Chondrocyte (in vitro differentiated cells): ENCODE results near the gene TSC22D1. TPM values are rescaled to one million over a fixed set of nuclear protein-coding genes. Genes with fewer than 3 reads are reported as not detected.
"Not testable (repeated sequence)": the region's sequence is repeated elsewhere in the genome, so short reads cannot be mapped to it uniquely, and the experiment has no call there.

Experiments
- DNase-seq: peaks from one replicate; pipeline ENCODE4 v3.0.0; 2021; ENCODE audit warnings: mixed read lengths, low spot score
- H3K27ac Mint-ChIP-seq: one replicate; pipeline ENCODE4 v1.8.0; 2021; ENCODE audit warnings: mild to moderate bottlenecking, moderate library complexity, mixed read lengths; ENCODE audit not compliant: unreplicated experiment
- H3K27me3 Mint-ChIP-seq: 2 replicates; pipeline ENCODE4 v1.8.0; 2021; ENCODE audit warnings: low read depth, mixed read lengths
- H3K36me3 Mint-ChIP-seq: 2 replicates; pipeline ENCODE4 v1.8.0; 2021; ENCODE audit warnings: low read depth, mixed read lengths
- H3K4me1 Mint-ChIP-seq: 2 replicates; pipeline ENCODE4 v1.8.0; 2021; ENCODE audit warnings: low read depth, mild to moderate bottlenecking, mixed read lengths
- H3K4me3 Mint-ChIP-seq: one replicate; pipeline ENCODE4 v1.8.0; 2021; ENCODE audit warnings: mild to moderate bottlenecking, moderate library complexity, mixed read lengths; ENCODE audit not compliant: unreplicated experiment
- H3K9me3 Mint-ChIP-seq: 2 replicates; pipeline ENCODE4 v1.8.0; 2021; ENCODE audit warnings: low read depth, mixed read lengths
- CTCF ChIP-seq: fragments of 200-600 bp; sonication (generic); IDR thresholded peaks from 2 replicates; pipeline ENCODE4 v1.5.0; 2021; ENCODE audit warnings: antibody characterized with exemption, mild to moderate bottlenecking, moderate library complexity
- total RNA-seq: library from RNA; stranded (reverse); gene quantifications from 3 replicates; pipeline ENCODE4 v1.2.1, GENCODE V29; 2021

Gene TSC22D1
- total RNA-seq, 1 donor from 2014 or later = 125 TPM

DNA sequence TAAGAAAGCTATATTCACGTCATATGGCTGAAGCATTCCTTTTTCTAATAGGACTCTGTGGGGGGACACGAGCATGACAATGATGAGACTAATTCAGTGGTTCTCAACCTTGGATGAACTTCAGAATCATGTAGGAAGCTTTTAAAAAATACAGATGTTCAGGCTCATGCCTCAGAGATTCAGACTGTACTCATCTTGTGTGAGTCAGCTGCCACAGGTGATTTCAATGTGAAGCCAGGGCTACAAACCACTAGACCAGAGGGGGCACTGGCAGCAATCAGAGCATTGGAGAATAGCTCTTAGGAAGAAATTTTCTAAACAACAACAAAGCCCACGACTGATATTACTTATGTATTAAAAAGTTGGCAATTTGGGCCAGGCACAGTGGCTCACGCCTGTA, 110.8 kb downstream of the TSC22D1 start:
- no peak for TF ChIP-seq CTCF
- no peak overlapping the region for H3K27ac Mint-ChIP-seq
- H3K9me3 Mint-ChIP-seq = no peaks in the 10 kb centered on the region
- no peaks in the 10 kb centered on the region for H3K27me3 Mint-ChIP-seq
- H3K36me3 Mint-ChIP-seq = no peaks in the 10 kb centered on the region
- no peak overlapping the region for H3K4me3 Mint-ChIP-seq
- H3K4me1 Mint-ChIP-seq = peaks cover 27% of the 10 kb centered on the region
- DNase-seq = no peak

DNA sequence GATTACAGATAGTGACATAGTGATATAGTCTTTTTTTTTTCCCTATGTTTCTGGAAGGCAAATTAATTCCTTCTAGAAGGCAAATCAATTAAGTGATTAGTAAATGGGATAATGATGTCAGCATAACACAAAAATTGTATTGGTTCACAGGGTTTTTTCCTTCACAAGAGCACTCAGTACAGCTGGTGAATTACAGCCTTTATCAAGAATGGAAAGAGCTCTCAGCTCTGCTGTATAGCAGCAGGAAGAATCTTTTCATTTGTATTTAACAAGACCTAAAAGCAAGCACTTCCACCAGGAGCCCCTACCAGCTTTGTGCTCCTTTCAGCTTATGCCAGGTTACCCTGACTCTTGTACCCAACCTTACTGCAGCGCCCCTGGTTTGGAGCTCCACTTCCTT, 111.7 kb downstream of the TSC22D1 start:
- TF ChIP-seq CTCF = no peak
- no peak overlapping the region for H3K27ac Mint-ChIP-seq
- H3K9me3 Mint-ChIP-seq = no peaks in the 10 kb centered on the region
- H3K27me3 Mint-ChIP-seq = no peaks in the 10 kb centered on the region
- H3K4me3 Mint-ChIP-seq = no peak overlapping the region
- H3K36me3 Mint-ChIP-seq = no peaks in the 10 kb centered on the region
- DNase-seq = no peak
- H3K4me1 Mint-ChIP-seq = peaks cover 23% of the 10 kb centered on the region

DNA sequence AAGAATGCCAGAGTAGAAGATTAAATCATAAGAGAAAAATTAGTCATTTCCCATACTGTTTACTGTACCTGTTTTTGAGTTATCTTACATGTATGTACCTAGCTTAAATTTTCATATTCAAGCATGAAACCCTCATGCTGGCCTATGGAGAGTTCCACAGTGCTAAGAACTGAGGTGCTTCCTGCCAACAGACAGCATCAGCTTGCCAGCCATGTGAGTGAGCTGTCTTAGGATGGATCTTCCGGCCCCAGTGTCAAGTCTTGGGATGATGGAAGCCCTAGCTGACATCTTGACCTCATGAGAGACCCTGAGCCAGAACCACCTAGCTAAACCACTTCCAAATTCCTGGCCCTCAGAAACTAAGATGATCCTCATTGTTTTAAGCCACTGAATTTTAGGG, 112.4 kb downstream of the TSC22D1 start:
- Mint-ChIP-seq H3K27me3 (no peaks in the 10 kb centered on the region), H3K9me3 (no peaks in the 10 kb centered on the region)
- no peak for DNase-seq

GRCh38 chr13:44459674-44460073, 116.5 kb downstream of the TSC22D1 start:
- H3K27me3 Mint-ChIP-seq = no peaks in the 10 kb centered on the region
- peaks cover 9% of the 10 kb centered on the region for H3K9me3 Mint-ChIP-seq
- no peak overlapping the region for H3K4me3 Mint-ChIP-seq

More for the DNA sequence above, 112.4 kb downstream of the TSC22D1 start:
- TF ChIP-seq CTCF = no peak
- Mint-ChIP-seq H3K36me3 (no peaks in the 10 kb centered on the region), H3K27ac (no peak overlapping the region), H3K4me3 (no peak overlapping the region), H3K4me1 (peaks cover 20% of the 10 kb centered on the region)

DNA sequence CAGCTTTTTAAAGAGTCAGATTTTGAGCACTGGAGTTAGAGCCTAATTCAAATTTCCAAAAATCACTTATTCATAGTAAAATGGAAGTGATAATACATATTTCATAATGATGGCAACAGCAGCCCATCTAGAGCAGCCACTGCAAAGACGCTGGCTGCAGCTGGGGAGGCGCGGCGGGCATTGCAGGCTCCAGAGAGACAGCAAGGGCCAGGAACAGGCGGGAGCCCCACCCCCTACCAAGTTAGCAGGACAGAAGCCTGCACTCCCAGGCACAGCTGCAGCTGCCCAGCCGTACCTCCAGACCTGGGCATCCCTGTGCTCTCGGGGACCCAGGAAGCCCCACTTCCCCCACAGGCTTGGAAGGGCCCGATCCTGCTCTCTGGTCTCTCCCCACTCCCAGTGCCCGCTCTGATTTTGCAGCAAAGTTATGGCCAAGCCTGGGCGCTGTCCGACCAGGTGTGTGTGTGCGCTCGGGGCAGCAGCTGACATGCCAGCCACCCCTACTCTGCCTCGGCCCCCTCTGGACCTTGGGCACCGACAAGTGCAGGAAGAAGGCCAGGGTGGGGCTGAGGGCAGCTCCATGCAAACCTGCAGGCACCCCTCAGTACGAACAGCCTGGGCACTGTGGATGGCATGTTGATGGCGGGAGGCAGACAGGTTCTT, 117.7 kb downstream of the TSC22D1 start:
- Mint-ChIP-seq H3K4me3 (no peak overlapping the region), H3K27me3 (no peaks in the 10 kb centered on the region), H3K4me1 (peaks cover 25% of the 10 kb centered on the region), H3K9me3 (peaks cover 9% of the 10 kb centered on the region), H3K27ac (no peak overlapping the region), H3K36me3 (no peaks in the 10 kb centered on the region)
- no peak for TF ChIP-seq CTCF
- DNase-seq = peak; percentile 75

More at GRCh38 chr13:44459674-44460073, 116.5 kb downstream of the TSC22D1 start:
- Mint-ChIP-seq H3K27ac (no peak overlapping the region), H3K4me1 (peaks cover 21% of the 10 kb centered on the region), H3K36me3 (no peaks in the 10 kb centered on the region)
- no peak for TF ChIP-seq CTCF
- peak; percentile 63 for DNase-seq

GRCh38 chr13:44456212-44456611, 119.9 kb downstream of the TSC22D1 start:
- not testable (repeated sequence) for H3K9me3 Mint-ChIP-seq, H3K27ac Mint-ChIP-seq, H3K36me3 Mint-ChIP-seq, H3K4me3 Mint-ChIP-seq, DNase-seq, H3K27me3 Mint-ChIP-seq
- peaks cover 27% of the 10 kb centered on the region for H3K4me1 Mint-ChIP-seq
